IMR-90 (cell line): ENCODE data around the gene POMGNT1. TPM values are rescaled to one million over a fixed set of nuclear protein-coding genes. Genes with fewer than 3 reads are reported as not detected.

Experiments used
- ATAC-seq: fragments of 200-7000 bp; cut with Tn5 transposase; 2 replicates; pipeline ENCODE4 v1.9.1; 2020; ENCODE audit warnings: low read depth, mild to moderate bottlenecking, moderate library complexity
- BruUV-seq: library from RNA; stranded (reverse); fragments of 400-500 nt; replicated peaks from 2 replicates; lab custom pipeline; 2021; lab: Mats Ljungman, UMichigan
- CTCF ChIA-PET: fragments of 300-600 bp; formaldehyde crosslinking; extraction: SDS; loops from one replicate; lab custom pipeline; 2021; ENCODE audit warnings: antibody characterized with exemption; lab: Yijun Ruan, JAX
- POLR2A ChIA-PET: fragments of 300-600 bp; sonication (Branson Sonifier 250); formaldehyde crosslinking; loops from one replicate; lab custom pipeline; 2022; ENCODE audit warnings: antibody characterized with exemption; ENCODE audit not compliant: unreplicated experiment; lab: Charles Lee
- DNase-seq: peaks from one replicate; pipeline ENCODE4 v3.0.0; 2013
- H2AFZ ChIP-seq: replicated peaks from 2 replicates; pipeline ENCODE3; 2013; ENCODE audit warnings: low read length, mild to moderate bottlenecking; ENCODE audit not compliant: poor library complexity
- H2AK5ac ChIP-seq: 2 replicates; pipeline ENCODE4 v1.6.1; 2013; ENCODE audit warnings: low read depth, low read length, inconsistent platforms
- H2AK9ac ChIP-seq: replicated peaks from 2 replicates; pipeline ENCODE3; 2013; ENCODE audit warnings: mild to moderate bottlenecking, low read depth, low read length, moderate library complexity; ENCODE audit not compliant: poor library complexity
- H2BK120ac ChIP-seq: 2 replicates; pipeline ENCODE4 v1.6.1; 2013; ENCODE audit warnings: low read depth, low read length, inconsistent platforms
- H2BK15ac ChIP-seq: 3 replicates; pipeline ENCODE4 v1.6.1; 2013; ENCODE audit warnings: low read depth, low read length, inconsistent platforms
- H2BK20ac ChIP-seq: 2 replicates; pipeline ENCODE4 v1.6.1; 2013; ENCODE audit warnings: low read depth, mild to moderate bottlenecking, inconsistent platforms, low read length, moderate library complexity
- H2BK5ac ChIP-seq: 2 replicates; pipeline ENCODE4 v1.6.1; 2013; ENCODE audit warnings: mild to moderate bottlenecking, low read depth, low read length, inconsistent platforms; ENCODE audit not compliant: poor library complexity, severe bottlenecking
- H3K14ac ChIP-seq: replicated peaks from 2 replicates; pipeline ENCODE4 v1.6.1; 2013; ENCODE audit warnings: low read depth, low read length, inconsistent platforms
- H3K18ac ChIP-seq: 2 replicates; pipeline ENCODE4 v1.6.1; 2013; ENCODE audit warnings: low read depth, low read length, control low read depth
- H3K23ac ChIP-seq: 2 replicates; pipeline ENCODE4 v1.6.1; 2013; ENCODE audit warnings: low read depth, low read length, inconsistent platforms
- H3K27ac ChIP-seq: 2 replicates; pipeline ENCODE4 v1.5.1; 2013; ENCODE audit warnings: mild to moderate bottlenecking, control low read depth, low read length; ENCODE audit not compliant: insufficient read depth
- H3K27me3 ChIP-seq: 2 replicates; pipeline ENCODE4 v1.6.1; 2013; ENCODE audit warnings: low read length; ENCODE audit not compliant: control insufficient read depth, insufficient read depth
- H3K36me3 ChIP-seq: 2 replicates; pipeline ENCODE4 v1.6.1; 2013; ENCODE audit warnings: low read length, mixed read lengths; ENCODE audit not compliant: control insufficient read depth, insufficient read depth
- H3K4ac ChIP-seq: 2 replicates; pipeline ENCODE4 v1.6.1; 2013; ENCODE audit warnings: low read depth, low read length, inconsistent platforms
- H3K4me1 ChIP-seq: 2 replicates; pipeline ENCODE4 v1.6.1; 2013; ENCODE audit warnings: low read length, mixed read lengths; ENCODE audit not compliant: control insufficient read depth, insufficient read depth
- H3K4me2 ChIP-seq: 2 replicates; pipeline ENCODE4 v1.6.1; 2013; ENCODE audit warnings: low read depth, mild to moderate bottlenecking, control low read depth, low read length, moderate library complexity
- H3K4me3 ChIP-seq: 2 replicates; pipeline ENCODE4 v1.5.1; 2013; ENCODE audit warnings: low read depth, mild to moderate bottlenecking, control low read depth, low read length, moderate library complexity; ENCODE audit not compliant: insufficient read depth
- H3K56ac ChIP-seq: 2 replicates; pipeline ENCODE4 v1.6.1; 2013; ENCODE audit warnings: low read length, inconsistent platforms; ENCODE audit not compliant: insufficient read depth; ENCODE audit errors: extremely low read depth
- H3K79me1 ChIP-seq, 2 experiments: 2 replicates each; pipeline ENCODE4 v1.6.1; 2013; ENCODE audit warnings: low read length in 2 of 2, inconsistent platforms in 1 of 2, low read depth in 1 of 2
- H3K9ac ChIP-seq: 2 replicates; pipeline ENCODE4 v1.6.1; 2013; ENCODE audit warnings: low read depth, low read length, control low read depth
- H3K9me1 ChIP-seq: 2 replicates; pipeline ENCODE4 v1.6.1; 2013; ENCODE audit warnings: low read length, inconsistent platforms; ENCODE audit not compliant: insufficient read depth
- H3K9me3 ChIP-seq: 2 replicates; pipeline ENCODE4 v1.6.1; 2013; ENCODE audit warnings: low read length; ENCODE audit not compliant: control insufficient read depth, insufficient read depth
- H4K20me1 ChIP-seq: 2 replicates; pipeline ENCODE4 v1.6.1; 2013; ENCODE audit warnings: low read length, inconsistent platforms; ENCODE audit not compliant: insufficient read depth
- H4K5ac ChIP-seq: 2 replicates; pipeline ENCODE4 v1.6.1; 2013; ENCODE audit warnings: mild to moderate bottlenecking, low read depth, low read length, control low read depth
- H4K8ac ChIP-seq, 2 experiments: 2 replicates each; pipeline ENCODE4 v1.6.1; 2013; ENCODE audit warnings: low read depth in 2 of 2, low read length in 2 of 2, control low read depth in 1 of 2, inconsistent platforms in 1 of 2
- H4K91ac ChIP-seq: 2 replicates; pipeline ENCODE4 v1.6.1; 2013; ENCODE audit warnings: low read depth, low read length, inconsistent platforms; ENCODE audit not compliant: insufficient read depth
- BHLHE40 ChIP-seq: fragments of 150-350 bp; IDR thresholded peaks from 2 replicates; pipeline ENCODE4 v1.6.1; 2016; ENCODE audit warnings: mild to moderate bottlenecking, low read depth, low read length
- CEBPB ChIP-seq: IDR thresholded peaks from 2 replicates; pipeline ENCODE4 v1.6.1; 2012; ENCODE audit warnings: low read depth, low read length, improper control_type of control experiment
- CHD1 ChIP-seq: IDR thresholded peaks from 2 replicates; pipeline ENCODE4 v1.6.1; 2012; ENCODE audit warnings: low read depth, low read length, improper control_type of control experiment
- CTCF ChIP-seq: conservative IDR thresholded peaks from 2 replicates; pipeline ENCODE4 v1.5.1; 2012; ENCODE audit warnings: mild to moderate bottlenecking, low read depth, low read length, improper control_type of control experiment
- FOS ChIP-seq: fragments of 150-350 bp; IDR thresholded peaks from 2 replicates; pipeline ENCODE4 v1.6.1; 2016; ENCODE audit warnings: low read depth, low read length
- MAFK ChIP-seq: IDR thresholded peaks from 2 replicates; pipeline ENCODE4 v1.6.1; 2012; ENCODE audit warnings: low read depth, low read length, improper control_type of control experiment
- MAZ ChIP-seq: IDR thresholded peaks from 2 replicates; pipeline ENCODE4 v1.6.1; 2012; ENCODE audit warnings: low read depth, mild to moderate bottlenecking, low read length, improper control_type of control experiment, moderate library complexity, borderline replicate concordance
- MXI1 ChIP-seq: IDR thresholded peaks from 2 replicates; pipeline ENCODE4 v1.6.1; 2012; ENCODE audit warnings: low read depth, mild to moderate bottlenecking, low read length, moderate library complexity, borderline replicate concordance
- NFE2L2 ChIP-seq: fragments of 150-350 bp; IDR thresholded peaks from 2 replicates; pipeline ENCODE4 v1.6.1; 2016; ENCODE audit warnings: low read depth, mild to moderate bottlenecking, low read length
- POLR2A ChIP-seq: IDR thresholded peaks from 2 replicates; pipeline ENCODE4 v1.6.1; 2012; ENCODE audit warnings: mild to moderate bottlenecking, low read depth, low read length
- RAD21 ChIP-seq: IDR thresholded peaks from 2 replicates; pipeline ENCODE4 v1.6.1; 2012; ENCODE audit warnings: low read length, improper control_type of control experiment
- RCOR1 ChIP-seq: IDR thresholded peaks from 2 replicates; pipeline ENCODE4 v1.6.1; 2012; ENCODE audit warnings: mild to moderate bottlenecking, low read length, improper control_type of control experiment; ENCODE audit not compliant: insufficient replicate concordance
- RFX5 ChIP-seq: IDR thresholded peaks from 2 replicates; pipeline ENCODE4 v1.8.0; 2012; ENCODE audit warnings: low read depth, mild to moderate bottlenecking, low read length, moderate library complexity
- SMC3 ChIP-seq: fragments of 150-350 bp; IDR thresholded peaks from 2 replicates; pipeline ENCODE4 v1.6.1; 2016; ENCODE audit warnings: low read depth, mild to moderate bottlenecking, antibody characterized with exemption, low read length, moderate library complexity
- USF2 ChIP-seq: fragments of 150-350 bp; IDR thresholded peaks from 2 replicates; pipeline ENCODE4 v1.6.1; 2017; ENCODE audit warnings: mild to moderate bottlenecking, antibody characterized with exemption, low read length, low read depth
- WGBS, 2 experiments: methylation state at CpG; one replicate each; pipeline versions ENCODE4 v1.1.5 to v1.1.7; 2013; ENCODE audit warnings: missing lambda C conversion rate in 2 of 2; ENCODE audit not compliant: insufficient read length in 1 of 2; ENCODE audit errors: extremely low coverage in 2 of 2; 5-methylcytosine and 5-hydroxymethylcytosine counted together
- dilution Hi-C: fragments of 300-500 bp; cut with HindIII; formaldehyde crosslinking; loops from one replicate; pipeline ENCODE4 v1.14.3; 2018; ENCODE audit warnings: low sequenced_read_pairs; ENCODE audit not compliant: unreplicated experiment
- in situ Hi-C: fragments of 300-500 bp; cut with MboI; formaldehyde crosslinking; loops from 3 replicates; pipeline ENCODE4 v1.14.3; 2019; ENCODE audit warnings: low sequenced_read_pairs, inconsistent platforms, mixed read lengths
- intact Hi-C: fragments of 100-400 bp; cut with micrococcal nuclease; formaldehyde crosslinking; loops from 2 replicates; pipeline ENCODE4 v1.10.0; 2022
- polyA plus RNA-seq, 3 experiments: library from polyadenylated mRNA; depleted of rRNA; stranded (reverse); fragments of >200 nt; gene quantifications; 2 replicates each; pipeline ENCODE4 v1.2.3, GENCODE V29; 2012; ENCODE audit warnings: low replicate concordance in 1 of 3
- total RNA-seq: library from RNA; depleted of rRNA; stranded (reverse); fragments of >200 nt; gene quantifications from 2 replicates; pipeline ENCODE4 v1.2.3, GENCODE V29; 2012
- TF ChIP-seq, protein P1 (sequence below): fragments of 150-350 bp; IDR thresholded peaks from 2 replicates; pipeline ENCODE4 v1.6.1; 2016; ENCODE audit warnings: low read depth, mild to moderate bottlenecking, low read length, moderate library complexity, borderline replicate concordance

The POMGNT1 gene
- total and polyA plus RNA-seq, 2 of the 4 experiments (the other 2 are of a cell fraction): 54.8 to 65.3 TPM

- Histone ChIP-seq H3K9ac (no peak overlapping the region), H4K8ac (no peak overlapping the region), H2BK5ac (no peak overlapping the region), H2BK120ac (no peak overlapping the region), H2AFZ (no peak overlapping the region), H3K9me3 (no peaks in the 10 kb centered on the region), H3K14ac (no peak overlapping the region), H3K18ac (no peak overlapping the region), H2AK9ac (no peak overlapping the region), H3K4me2 (no peak overlapping the region), H3K79me1 (no peaks in the 10 kb centered on the region), H3K4ac (no peak overlapping the region), H2BK15ac (no peak overlapping the region), H3K27me3 (peaks cover 31% of the 10 kb centered on the region), H3K27ac (no peak overlapping the region), H3K4me3 (no peak overlapping the region), H3K9me1 (peaks cover 9% of the 10 kb centered on the region), H4K5ac (no peak overlapping the region), H2AK5ac (no peak overlapping the region), H3K4me1 (peaks cover 5% of the 10 kb centered on the region), H2BK20ac (no peak overlapping the region), H4K91ac (no peak overlapping the region), H3K56ac (no peak overlapping the region), H3K36me3 (no peaks in the 10 kb centered on the region), H4K20me1 (no peaks in the 10 kb centered on the region), H3K23ac (no peak overlapping the region)
- CTCF ChIA-PET: no interaction called here
- WGBS, 2 experiments: 81% methylated on average over 5 of the region's 8 CpGs; no CpG with 5 or more reads in 1 of the 2 experiments
- dilution Hi-C loops (no loop called here), in situ Hi-C loops (no loop called here), intact Hi-C loops (no loop called here)
- POLR2A ChIA-PET: no interaction called here
- ATAC-seq (no peak), DNase-seq (no peak)
- BruUV-seq: no TSS peak
- TF ChIP-seq, protein P1, sequence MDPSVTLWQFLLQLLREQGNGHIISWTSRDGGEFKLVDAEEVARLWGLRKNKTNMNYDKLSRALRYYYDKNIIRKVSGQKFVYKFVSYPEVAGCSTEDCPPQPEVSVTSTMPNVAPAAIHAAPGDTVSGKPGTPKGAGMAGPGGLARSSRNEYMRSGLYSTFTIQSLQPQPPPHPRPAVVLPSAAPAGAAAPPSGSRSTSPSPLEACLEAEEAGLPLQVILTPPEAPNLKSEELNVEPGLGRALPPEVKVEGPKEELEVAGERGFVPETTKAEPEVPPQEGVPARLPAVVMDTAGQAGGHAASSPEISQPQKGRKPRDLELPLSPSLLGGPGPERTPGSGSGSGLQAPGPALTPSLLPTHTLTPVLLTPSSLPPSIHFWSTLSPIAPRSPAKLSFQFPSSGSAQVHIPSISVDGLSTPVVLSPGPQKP: no peak
- TF ChIP-seq CTCF: no peak
- no peak for TF ChIP-seq CHD1
- TF ChIP-seq RFX5: no peak
- TF ChIP-seq BHLHE40: no peak
- TF ChIP-seq USF2: no peak
- no peak for TF ChIP-seq MAFK
- no peak for TF ChIP-seq SMC3
- TF ChIP-seq POLR2A: no peak
- no peak for TF ChIP-seq MXI1
- no peak for TF ChIP-seq MAZ
- no peak for TF ChIP-seq RCOR1
- TF ChIP-seq CEBPB: no peak
- TF ChIP-seq FOS: no peak
- no peak for TF ChIP-seq RAD21
- TF ChIP-seq NFE2L2: no peak
These were observed 26.9 kb downstream of the POMGNT1 start for GRCh38 chr1:46171351-46171750.
